G401.6 (cell line): ENCODE measurements around the gene SH3PXD2A.
"Not testable (repeated sequence)": the region's sequence is repeated elsewhere in the genome, so short reads cannot be mapped to it uniquely, and the experiment has no call there.

Experiments used
- FAIRE-seq: peaks from 2 replicates; lab custom pipeline; 2012; peaks lifted over from hg19 to GRCh38; lab: Jason Lieb, UNC

SH3PXD2A gene

DNA sequence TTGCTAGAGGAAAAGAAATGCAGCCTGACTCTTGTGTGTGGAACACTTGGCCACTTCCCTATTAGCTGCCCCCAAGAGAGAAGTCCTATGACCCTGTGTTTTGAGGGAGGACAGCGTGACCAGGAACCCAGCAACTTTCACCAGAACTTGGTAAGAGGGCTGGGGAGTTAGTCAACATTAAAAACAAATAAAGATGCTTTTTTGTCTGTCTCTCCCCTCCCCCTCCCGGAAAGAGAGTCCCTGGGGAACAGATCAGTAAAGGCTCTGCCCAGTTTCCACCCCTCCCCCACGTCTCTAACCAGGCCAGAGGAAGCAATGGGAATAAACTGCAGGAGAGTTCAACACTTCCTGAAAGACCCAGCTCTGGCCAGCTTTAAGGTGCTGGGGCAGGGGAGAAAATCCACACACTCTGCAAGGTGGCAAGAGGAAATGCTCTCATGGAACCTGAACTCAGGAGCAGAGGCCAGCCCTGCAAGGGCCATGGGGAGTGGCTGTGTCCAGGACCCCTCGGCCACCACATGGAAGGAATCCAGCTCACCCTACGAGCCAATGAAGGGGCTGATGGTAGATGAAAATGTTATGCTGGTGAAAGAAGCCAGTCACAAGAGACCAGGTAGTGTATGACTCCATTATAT lies 21.5 kb downstream of the SH3PXD2A start:
- no peak for FAIRE-seq

DNA sequence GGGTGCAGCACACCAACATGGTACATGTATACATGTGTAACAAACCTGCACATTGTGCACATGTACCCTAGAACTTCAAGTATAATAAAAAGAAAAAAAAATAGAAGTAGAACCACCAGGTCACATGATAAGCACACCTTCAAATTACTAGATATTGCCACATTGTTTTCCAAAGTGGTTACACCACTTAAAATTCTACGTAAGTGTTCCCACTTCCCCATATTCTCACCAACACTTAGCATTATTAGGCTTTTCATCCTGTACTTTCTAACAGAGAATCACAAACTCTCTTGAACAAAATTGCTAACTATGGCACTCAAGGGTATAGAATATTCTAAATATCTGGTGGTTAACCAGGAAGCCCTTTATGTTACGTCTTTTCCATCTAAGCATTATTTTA lies 22.6 kb downstream of the SH3PXD2A start:
- no peak for FAIRE-seq

DNA sequence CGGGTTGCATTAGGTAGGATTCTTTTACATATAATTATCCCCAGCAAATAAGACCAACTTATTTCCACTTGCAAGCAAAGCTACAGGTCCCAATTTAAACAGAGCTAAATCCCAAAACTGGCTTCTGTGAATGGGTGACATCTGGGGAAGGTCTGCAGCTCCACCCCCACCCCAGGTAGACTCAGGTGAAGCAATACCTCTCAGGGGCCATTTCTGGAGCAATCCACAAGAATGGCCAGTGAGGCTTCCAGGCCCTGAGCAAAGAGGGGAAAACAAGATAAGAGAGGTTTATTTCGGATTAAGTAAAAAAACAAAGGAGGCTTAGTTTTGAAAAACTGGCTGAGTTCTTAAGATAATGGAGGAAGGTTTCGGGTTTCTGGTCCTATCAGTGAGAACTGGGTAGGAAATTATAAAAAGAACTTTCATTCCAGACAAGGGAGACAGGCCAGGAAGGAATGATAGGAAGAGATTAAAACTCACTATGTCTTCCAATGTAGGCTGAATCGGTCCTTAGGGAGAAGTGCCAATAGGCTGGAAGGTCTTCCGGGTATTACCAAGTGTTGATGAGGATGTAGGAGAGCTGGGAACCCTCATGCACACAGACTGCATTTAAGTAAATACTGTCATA lies 25.4 kb downstream of the SH3PXD2A start:
- FAIRE-seq = no peak

DNA sequence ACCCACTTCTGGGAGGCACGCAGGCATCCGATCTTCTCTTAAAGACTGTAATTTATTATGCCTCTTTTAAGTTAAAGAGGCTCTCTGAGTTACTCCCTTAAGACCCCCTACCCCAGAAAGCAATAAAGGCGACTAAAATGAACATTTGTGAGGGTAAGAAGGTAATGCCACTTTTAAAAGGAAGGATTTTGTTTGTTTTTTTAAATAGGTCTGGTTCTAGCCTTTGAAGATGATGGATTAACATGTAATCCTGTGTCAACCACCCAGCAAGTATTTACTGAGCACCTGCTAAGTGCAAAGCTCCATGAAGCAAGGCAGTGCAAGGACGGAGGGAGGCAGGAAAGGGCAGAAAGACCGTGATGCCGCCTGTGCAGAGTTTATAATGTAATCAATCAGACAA lies 26.1 kb downstream of the SH3PXD2A start:
- FAIRE-seq = no peak

- no peak for FAIRE-seq
Measured at GRCh38 chr10:103828587-103829197, 26.7 kb downstream of the SH3PXD2A start.

DNA sequence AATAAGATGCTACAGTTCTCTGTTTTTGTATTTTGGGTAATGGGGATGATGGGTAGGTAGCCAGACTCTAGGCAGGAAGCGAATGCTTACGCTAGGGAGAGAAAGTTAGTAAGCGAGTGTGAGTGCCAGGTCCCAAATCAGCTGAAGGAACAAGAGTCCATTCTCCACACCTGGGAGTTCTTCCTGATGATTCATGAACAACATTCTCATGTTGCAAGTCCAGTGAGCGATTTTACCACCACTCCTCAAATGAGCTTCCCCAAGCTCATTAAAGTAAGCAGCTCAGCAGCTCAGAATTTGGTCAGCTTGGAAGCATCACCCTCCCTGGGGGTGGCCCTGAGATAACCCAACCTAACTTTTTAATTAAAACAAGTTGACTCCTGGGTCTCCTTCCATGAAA lies 27.3 kb downstream of the SH3PXD2A start:
- no peak for FAIRE-seq

GRCh38 chr10:103826885-103827284 lies 28.5 kb downstream of the SH3PXD2A start:
- FAIRE-seq = no peak

DNA sequence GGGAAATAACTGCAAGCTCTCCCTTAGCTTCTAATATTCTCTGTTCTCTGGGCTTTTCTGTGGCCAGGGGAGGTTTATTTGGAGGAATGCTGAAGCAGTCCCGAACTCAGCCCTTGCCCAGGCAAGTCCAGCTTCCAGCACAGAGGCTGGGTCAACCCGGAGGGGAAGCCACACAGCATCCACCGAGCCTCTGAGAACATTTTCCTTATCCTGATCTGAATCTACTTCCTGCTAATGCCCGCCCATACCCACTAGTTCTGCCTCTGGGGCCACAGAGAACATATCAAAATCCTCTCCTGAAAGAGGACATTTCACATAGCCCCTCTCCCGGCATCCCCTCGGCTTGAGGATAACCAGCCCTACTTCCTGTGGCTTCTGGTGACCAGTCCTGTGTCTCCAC lies 31.1 kb downstream of the SH3PXD2A start:
- FAIRE-seq = no peak

GRCh38 chr10:103823706-103824272 lies 31.6 kb downstream of the SH3PXD2A start:
- FAIRE-seq = no peak

- FAIRE-seq = no peak
Measured at GRCh38 chr10:103822800-103823199, 32.6 kb downstream of the SH3PXD2A start.

DNA sequence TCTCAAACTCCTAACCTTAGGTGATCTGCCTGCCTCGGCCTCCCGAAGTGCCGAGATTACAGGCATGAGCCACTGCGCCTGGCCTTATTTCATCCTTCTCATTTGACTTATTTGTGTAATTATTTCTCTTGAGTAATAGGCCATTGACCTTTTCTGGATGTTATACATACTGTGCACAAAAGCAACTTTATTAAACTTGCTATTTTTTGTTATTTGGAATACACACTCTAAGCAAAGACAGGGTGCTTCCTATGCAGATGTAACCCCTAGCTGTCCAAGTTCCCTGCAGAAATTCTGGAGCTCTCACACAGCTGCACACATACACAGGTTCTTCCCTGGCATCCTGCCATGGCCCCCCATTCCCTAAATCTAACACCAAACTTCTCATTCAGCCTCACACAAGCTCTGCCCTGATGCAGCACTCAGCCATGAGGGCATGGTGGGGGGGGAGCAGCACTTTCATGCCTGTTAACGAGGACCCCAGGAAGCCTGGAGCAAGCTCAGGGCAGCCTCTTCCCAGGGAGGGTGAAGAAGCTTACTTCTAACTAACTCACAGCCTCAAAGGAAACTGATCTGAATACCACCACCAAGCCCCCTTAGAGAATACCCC lies 33.2 kb downstream of the SH3PXD2A start:
- FAIRE-seq = no peak

- FAIRE-seq = no peak
Measured at GRCh38 chr10:103820101-103821062, 35.0 kb downstream of the SH3PXD2A start.

- FAIRE-seq = no peak
Measured at GRCh38 chr10:103819493-103819892, 35.9 kb downstream of the SH3PXD2A start.

- FAIRE-seq = no peak
Measured at GRCh38 chr10:103818765-103819374, 36.5 kb downstream of the SH3PXD2A start.

DNA sequence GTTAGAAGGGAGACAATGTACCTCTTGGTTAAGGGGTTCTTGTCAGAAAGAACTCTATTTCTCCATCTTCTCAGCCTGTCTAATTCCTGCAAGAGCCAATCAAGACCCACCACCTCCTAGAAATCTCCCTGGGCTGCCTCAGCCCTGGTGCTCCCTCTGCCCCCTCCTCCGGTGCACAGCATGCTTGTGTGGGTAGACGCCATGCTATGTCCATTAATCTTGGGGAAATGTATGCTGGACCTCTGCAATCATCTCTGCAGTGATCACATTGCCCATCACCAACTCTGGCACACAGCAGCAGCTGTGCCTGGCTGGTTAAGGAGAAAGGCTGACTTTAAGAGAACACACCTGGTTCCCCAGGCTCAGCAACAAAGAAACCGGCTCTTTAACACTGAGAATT lies 37.3 kb downstream of the SH3PXD2A start:
- no peak for FAIRE-seq

GRCh38 chr10:103816431-103816830 lies 38.9 kb downstream of the SH3PXD2A start:
- no peak for FAIRE-seq

DNA sequence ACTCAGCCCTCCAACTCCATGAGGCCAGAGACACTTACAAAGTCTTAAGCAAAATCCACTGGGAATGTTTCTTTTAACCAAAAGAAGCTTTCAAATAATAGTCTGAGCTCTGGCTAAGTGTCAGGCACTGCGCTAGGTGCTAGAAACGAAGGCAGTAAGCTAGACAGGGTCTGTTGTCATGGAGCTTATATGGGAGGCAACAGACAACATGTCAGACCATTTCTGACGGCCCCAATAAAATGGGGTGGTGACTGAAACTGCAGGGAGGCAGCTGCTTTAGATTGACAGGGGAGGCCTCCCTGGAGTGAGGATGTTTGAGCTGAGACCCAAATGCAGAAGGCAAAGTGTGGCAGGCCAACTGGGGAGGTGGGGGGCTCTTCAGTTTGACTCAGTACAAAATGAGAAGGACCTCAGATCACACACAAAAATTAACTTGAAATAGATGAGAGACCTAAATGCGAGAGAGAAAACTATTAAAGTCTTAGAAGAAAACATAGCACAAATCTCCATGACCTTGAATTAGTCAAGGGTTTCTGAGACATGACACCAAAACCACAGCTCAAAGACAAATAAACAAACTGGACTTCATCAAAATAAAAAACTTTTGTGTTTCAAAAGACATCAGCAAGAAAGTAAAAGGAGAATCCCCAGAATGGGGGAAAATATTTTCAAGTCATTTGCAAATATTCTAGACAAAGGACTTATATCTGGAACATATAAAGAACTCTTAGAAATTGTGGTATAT lies 40.6 kb downstream of the SH3PXD2A start:
- no peak for FAIRE-seq

DNA sequence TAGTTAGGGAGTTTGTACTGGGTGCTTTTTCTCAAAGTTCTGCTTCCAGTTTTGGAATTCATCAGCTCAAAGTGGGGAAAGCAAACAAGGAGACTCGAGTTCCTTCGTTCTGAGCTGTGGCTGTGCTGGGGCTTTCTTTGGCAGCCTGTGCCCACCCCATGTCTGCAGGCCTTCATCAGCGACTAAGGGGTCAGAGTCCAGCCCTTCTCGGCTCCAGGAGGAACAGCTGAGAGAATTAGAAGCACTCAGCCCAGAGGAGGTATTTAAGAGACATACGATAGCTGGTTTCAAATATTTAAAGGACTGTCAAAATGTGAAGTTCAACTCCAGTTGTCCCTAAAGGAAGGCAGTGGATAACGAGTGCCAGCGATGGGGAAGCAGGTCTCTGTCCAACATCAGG lies 41.3 kb downstream of the SH3PXD2A start:
- FAIRE-seq = no peak

DNA sequence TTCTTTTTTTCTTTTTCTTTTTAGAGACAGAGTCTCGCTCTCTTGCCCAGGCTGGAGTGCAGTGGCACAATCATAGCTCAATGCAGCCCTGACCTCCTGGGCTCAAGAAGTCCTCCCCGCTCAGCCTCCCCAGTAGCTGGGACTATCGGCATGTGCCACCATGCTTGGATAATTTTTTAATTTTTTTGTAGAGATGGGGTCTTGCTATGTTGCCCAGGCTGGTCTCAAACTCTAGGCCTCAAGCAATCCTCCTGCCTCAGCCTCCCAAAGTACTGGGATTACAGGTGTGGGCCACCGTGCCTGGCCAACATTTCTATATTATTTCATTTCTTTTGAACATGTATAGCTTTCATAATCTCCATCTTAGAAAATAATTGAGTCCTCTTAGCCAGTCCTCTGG lies 42.1 kb downstream of the SH3PXD2A start:
- FAIRE-seq = not testable (repeated sequence)

GRCh38 chr10:103812432-103812831 lies 42.9 kb downstream of the SH3PXD2A start:
- no peak for FAIRE-seq

GRCh38 chr10:103812004-103812403 lies 43.4 kb downstream of the SH3PXD2A start:
- no peak for FAIRE-seq
